Inferior parietal cortex (tissue), 1 donor: ENCODE results near the gene ZNF354B.
"Not testable (repeated sequence)": the region's sequence is repeated elsewhere in the genome, so short reads cannot be mapped to it uniquely, and the experiment has no call there.

ENCODE experiments used
- DNase-seq: peaks from one replicate; pipeline ENCODE4 v3.0.0-alpha.2; 2016; ENCODE audit errors: extremely low spot score

ZNF354B gene

DNA sequence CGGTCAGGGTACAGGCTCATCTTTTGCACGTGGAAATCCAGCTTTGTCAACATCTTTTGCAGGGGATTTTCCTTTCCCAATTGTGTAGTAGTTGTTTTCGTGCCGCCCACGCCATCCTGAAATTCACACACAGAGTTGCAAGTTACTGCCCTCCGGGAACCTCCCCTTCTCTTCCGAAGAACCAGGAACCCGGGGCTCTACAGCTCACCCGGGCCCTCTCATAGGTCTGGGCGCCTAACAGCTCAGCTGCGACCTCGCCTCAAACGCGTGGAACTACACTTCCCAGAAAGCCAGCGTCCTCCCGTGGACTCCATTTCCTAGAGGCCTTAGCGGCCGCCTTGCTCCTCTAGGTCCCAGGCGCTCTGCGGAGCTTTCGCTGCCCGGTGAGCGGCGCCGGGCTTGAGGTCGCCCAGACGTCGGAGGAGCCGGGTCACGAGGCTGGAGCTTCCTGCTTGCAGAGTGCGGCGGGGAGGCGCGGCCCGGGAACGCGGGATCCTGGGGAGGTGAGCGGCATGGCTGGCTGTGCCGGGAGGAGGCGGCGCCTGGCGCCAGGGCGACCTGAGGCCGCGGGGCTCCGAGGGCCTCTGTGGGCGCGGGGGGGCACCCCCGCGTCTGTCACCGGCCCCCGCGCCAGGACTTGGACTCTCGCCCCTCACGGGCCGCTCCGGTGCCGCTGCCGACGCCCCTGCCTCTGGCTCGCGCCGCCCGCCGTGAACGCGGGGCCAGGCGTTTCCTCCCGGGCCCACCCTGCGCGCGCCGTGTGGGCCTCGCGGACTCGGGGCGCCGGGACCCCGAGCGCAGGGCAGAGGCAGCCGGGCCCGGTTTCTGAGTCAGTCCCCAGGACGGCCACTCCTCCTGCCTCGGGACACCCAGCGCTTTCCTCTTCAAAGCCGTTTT, at the start of gene ZNF354B:
Gene ZNF354B, plus strand, starts transcription at position 329 of the 897 bp plus-strand sequence. CDS start 1,095 bp downstream, outside the sequence.
- DNase-seq, result peak; percentile 95

DNA sequence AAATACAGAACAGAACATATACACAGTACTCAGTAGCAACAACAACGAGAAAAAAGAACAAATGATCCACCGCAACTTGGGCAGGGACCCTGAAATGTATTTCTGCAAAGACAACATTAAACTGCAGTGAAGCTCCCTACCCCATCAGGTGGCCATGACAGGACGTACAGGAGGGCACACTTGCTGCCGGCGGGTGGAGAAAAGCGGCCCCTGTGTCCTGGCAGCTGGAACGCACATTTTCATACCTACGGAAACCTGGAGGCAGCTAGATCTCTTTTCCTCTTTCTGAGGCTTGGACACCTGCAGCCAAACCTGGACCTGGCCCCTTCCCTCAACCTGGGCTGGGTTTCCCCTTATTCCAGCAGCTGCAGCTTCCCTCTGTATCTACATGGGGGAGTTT, 42.2 kb upstream of the ZNF354B start:
- no peak for DNase-seq

DNA sequence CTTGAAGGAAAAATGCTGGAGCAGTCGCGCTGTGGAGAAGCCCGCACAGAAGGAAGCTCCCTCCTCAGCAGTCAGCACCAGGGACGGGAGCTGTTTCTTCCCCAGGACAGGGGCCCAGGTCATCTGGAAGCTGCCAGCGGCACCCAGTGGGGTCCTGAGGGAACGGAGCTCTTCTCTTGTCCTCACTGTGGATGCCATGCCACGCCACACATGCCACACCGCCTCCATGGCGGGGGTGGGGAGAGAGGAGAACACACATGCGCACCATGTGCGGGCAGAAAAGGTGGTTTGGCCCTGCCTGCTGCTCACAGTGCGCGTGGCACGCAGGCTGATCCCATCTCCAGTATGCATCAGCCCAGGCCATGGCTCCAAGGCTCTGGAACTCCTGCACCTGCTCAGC, 41.7 kb upstream of the ZNF354B start:
- no peak for DNase-seq

DNA sequence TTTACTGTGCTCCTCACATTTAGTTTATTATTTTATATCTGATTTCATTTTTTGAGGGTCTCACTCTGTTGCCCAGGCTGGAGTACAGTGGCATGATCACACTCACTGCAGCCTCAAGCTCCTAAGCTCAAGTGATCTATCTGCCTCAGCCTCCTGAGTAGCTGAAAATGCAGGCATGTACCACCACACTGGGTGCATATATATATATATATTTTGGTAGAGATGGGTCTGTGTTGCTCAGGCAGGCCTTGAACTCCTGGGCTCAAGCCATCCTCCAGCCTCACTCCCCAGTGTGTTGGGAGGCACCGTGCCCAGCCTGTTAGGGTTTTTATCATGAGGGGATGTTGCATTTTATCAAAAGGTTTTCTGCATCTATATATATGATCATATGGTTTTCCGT, 39.8 kb upstream of the ZNF354B start:
- DNase-seq, result no peak

DNA sequence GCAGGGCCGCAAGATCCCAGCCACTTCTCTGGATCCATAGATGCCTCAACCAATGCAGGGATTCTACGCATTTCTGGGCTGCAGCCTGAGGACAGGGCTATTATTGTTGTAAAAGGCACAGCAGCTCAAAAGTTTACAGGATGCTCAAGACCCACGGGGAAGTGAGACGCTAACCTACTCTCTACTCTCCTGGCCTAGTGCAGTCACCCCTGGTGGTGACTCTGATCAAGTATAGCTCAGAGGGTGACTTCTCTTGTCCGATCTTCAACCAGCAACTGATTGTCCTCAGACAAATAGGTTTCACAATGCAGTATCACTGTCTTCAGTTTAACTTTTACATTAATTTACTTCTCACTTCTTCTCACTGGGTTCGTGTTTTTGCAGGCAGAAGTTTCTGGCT, 34.3 kb upstream of the ZNF354B start:
- no peak for DNase-seq

DNA sequence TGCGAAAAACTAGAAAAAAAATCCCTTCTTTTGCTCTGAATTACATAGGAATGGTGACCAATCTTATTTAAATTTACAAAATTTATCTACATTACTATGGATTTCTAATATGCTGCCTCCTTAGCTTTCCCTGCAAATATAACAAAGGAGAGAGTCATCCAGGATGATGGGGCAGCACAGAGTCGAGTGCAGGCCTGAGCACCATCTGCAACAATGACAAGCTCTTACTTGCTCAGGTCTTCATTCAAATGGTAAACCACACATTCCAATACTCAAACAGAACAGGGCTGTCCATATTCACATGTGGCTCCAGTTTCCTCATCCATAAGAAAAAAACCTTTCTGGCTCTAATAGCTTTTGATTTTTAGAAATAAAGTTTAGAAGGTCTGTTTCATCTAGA, 33.5 kb upstream of the ZNF354B start:
- DNase-seq, result no peak

DNA sequence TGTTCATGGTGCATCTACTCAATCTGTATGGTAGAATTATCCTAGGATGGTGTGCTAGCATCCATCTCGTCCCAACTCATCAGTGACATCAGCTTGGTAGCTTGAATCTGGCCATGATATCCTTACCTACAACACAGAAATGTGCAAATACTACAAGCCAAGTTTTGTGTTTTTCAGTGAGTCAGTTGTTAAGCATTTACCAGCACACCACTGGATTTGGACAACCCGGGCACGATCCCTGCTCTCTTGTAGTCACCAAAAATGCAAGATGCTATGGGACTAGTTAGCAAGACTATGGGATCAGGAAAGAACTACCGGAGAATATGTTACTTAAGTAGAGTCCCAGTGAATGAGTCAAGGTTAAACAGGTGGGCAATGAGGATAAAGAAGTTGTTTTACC, 32.1 kb upstream of the ZNF354B start:
- no peak for DNase-seq

DNA sequence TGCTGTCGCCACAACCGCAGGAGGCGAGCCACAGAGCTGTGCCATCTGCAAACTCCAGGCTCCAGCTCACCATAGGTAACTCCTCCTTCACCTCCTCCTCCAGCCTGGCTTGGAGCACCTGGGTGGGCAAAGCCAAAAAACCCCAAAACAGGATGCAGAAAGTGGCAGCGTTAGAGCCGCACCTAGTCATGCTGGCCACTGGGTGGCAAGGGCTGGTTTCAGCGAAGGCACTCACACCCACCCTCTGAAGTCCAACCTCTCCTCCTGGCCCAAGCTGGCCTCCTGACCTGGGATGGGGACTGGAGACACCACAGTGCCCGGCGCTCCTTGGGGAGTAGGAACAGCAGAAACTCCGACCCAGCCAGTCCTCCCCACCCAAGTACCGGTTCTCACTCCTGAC, 28.7 kb upstream of the ZNF354B start:
- no peak for DNase-seq

DNA sequence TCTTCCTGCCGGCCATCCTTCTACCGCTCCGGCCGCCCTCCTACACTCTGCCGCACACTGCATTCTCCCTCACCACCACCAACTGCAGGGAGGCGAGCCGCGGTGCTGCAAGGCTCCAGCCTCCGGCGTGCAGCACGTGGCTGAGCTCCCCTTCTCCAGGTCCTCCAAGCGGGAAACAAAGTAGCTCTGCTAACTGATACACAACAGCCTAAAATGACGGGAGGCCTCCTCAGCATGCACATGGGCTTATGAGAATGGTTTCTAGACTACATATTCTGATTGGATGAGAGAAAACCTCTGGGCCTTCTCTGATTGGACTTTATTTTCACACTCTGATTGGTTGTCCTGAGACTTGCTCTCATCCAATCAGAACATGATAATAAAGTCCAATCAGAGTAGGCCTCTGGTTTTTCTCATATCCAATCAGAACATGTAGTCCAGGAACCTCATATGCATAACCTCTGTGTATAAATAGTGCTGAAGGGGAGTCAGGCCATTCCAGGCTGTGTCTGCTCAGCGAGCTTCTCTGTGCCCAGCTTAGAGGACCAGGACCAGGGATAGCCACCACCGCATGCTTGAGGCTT, 27.0 kb upstream of the ZNF354B start:
- no peak for DNase-seq

DNA sequence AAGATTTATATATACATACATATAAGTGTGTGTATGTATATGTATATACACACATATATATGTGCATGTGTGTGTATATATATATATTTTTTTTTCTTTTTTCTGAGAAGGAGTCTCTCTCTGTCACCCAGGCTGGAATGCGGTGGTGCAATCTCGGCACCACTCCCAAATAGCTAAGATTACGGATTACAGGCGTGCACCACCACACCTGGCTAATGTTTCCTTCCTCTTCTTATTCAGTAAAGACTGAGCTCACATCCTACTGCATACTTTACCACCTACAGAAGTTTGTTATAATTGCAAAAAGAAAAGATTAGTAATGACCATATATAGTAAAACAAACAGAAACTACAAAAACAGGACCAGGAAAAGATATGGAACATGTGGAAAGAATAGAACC, 23.1 kb upstream of the ZNF354B start:
- DNase-seq, result no peak

DNA sequence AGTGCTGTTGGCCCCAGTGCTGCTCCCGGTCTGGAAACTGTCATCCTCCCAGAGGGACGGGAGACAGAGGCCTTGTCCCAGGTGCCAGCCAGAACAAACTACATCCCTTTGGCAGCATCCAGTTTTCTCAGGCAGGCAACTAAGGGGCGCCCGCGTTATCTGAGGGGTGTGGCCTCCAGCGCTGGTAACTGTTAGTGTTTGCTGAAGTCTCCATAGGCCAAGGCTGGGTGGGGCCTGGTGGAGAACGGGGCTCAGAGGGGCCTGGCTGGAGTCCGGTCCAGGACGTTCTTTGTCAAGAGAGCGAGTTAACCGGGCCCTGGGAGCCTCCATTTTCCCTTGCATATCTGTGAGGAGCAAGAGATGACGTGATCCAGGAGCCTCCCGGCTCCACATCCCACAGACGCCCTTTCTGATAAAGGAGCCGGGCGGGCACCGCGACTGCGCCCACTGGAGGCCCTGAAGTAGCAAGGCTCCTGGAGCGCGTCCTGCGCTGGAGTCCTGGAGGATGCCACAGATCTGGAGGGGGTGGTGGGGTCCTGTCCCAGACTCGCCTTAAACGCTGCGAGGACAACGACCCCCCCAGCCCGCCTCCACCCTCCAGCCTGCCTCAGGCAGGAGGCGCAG, 20.9 kb upstream of the ZNF354B start:
- DNase-seq, result not testable (repeated sequence)

DNA sequence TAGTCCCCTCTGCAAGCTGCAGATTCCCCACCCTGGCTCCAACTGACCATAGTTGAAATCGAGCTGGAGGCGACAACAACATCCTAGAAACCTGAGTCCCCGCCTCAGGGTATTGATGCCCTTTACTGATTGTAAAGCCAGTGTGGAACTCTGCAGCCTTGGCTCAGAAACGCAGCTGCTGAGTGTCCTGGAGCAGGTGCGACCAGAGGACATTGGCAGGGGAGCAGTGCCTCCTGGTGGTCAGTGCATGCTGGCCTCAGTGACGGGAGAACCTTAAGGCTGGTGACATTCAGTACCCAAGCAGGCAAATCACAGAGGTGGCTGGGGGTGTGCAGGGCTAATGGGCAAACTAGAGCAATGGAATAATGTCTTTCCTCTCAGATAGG, 20.4 kb upstream of the ZNF354B start:
- peak; percentile 48 for DNase-seq

DNA sequence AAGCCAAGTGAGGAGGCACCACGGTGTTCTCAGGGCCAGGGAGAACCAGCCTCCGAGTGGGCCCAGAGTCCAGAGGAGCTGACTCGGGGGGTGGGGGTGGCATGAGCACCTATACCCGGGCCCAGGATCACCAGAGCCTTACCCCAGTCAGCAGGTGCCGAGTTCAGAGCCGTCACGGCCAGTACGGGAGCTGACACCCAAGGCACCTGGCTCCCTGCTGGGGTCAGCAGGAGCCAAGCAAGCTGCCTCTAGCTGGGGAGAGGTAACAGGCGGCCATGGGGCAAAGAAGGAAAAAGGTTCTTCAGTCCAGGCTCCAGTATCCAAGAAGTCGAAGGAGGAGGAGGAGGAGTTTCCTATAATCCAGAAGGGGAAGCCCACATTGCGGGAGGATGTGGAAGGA, 19.4 kb upstream of the ZNF354B start:
- not testable (repeated sequence) for DNase-seq

DNA sequence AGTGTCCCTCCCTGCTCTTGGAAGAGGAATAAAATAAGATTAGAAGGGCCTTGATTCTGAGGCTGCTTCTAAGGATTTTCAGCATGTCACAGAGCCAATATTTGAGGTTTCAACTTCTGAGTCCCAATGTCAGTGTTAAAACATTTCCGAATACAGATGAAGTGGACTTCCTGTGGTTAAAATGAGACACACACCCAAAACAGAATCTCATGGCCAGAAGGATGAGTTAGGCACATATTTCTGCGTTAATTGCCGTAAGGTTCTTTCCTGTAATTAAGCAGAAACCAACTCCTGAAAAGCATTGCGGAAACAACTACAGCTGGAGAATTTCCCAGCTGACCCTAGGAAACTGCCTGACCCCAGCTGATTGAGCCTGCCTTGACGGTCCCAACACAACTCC, 10.4 kb upstream of the ZNF354B start:
- DNase-seq, result no peak

DNA sequence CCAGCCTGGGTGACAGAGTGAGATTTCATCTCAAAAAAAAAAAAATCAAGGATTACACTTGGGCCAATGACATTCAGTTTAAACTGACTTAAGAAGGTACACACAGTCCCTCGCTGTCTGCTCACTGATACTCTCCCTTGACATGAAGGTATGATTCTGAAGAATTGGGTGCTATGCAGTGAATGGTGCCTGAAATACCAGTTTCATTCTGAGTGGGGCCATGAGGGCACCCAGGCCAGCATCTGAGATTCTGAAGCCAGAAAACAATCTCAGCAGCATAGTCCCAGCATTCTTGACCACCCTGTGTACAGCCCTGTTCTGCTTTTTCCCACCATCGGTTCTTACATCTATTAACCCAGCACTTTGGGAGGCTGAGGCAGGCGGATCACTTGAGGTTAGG, 7.8 kb upstream of the ZNF354B start:
- DNase-seq, result no peak

DNA sequence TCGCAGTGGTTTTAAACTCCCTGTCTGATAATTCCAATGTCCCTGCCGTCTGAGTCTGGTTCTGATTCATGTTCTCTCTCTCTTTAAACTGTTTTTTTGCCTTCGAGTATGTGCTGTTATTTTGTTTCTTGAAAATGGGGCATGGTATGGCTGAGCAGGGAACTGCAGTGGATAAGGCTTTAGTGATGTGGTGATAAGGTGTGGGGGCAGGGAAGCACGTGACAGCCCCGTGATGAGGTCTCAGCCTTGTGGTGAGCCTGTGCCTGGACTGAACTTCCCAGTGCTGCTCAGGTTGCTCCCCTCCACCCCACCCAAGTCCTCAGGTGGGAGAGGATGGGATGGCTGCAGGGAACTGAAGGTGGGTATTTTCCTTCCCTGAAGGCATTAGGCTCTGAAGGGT, 5.5 kb upstream of the ZNF354B start:
- no peak for DNase-seq

DNA sequence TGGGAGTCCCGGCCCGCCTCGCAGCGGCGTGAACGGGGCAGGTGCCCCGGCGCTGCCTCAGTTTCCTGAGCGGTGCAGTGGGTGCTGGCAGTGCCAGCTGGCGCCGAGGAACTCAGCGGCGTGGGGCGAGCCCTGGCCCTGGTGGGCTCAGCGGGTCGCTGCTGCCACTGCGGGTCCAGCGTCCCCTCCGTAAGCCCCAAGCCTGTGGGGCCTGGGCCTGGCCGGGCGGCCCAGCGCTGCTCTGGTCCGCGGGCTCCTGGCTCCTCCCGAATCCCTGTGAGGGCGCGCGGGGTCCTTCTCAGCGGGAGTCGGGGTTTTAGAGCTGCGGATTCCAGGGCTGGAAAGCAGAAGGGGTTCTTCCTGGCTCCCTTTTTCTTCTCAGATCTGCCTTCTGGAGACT, 862 bp downstream of the ZNF354B start:
- DNase-seq, result not testable (repeated sequence)

DNA sequence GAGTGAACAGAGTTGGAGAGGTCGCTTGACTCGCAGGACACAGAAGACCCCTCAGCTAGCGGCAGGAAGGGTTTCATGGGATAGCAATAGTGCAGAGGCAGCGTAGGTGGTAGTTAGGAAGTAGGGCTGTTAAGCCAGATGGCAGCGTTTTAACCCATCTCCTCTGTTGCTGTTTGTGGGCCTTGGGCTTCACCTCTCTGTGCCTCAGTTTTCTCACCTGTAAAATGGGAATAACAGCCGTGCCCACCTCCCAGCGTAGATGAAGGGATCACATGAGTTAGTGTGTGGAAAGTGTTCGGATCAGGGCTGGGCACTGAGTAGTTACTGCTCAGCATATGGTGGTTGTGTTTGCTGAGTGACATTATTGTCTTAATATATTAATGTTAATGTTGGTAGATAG, 1.9 kb downstream of the ZNF354B start:
- DNase-seq, result no peak

DNA sequence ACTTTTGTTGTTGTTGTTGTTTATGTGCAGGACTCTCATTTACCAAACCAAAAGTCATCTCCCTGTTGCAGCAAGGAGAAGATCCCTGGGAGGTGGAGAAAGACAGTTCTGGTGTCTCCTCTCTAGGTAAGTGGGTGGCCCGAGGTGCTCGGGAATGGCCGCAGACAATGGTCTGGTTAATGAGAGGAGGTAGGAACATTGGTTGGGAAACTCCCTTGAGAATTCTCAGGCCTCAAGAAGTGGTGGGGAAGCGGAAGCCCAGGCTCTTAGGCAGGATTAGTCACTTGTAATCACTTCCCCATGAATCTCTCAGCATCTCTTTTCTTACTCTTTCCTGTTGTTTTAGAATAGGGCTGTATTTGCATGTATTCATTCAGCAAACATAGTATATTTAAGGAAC, 7.2 kb downstream of the ZNF354B start:
- no peak for DNase-seq

DNA sequence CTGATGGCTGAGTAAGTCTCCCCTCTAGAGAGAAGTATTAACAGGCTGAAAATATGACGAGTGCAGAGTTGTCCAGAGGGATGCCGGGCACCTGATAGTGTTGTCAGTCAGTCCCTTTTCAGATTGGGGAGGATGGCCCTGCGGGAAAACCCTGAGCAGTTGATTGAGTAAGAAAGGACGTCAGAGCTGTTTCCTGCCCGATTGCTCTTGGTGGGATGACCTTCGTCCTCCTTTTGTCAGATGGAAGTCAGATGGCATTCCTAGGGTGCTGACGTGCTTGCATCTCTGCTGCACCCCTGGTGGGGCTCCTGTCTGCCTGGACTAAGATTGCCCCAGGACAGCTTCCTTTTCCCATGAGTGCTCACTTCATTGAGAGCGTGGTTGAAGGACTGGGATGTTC, 9.8 kb downstream of the ZNF354B start:
- no peak for DNase-seq

DNA sequence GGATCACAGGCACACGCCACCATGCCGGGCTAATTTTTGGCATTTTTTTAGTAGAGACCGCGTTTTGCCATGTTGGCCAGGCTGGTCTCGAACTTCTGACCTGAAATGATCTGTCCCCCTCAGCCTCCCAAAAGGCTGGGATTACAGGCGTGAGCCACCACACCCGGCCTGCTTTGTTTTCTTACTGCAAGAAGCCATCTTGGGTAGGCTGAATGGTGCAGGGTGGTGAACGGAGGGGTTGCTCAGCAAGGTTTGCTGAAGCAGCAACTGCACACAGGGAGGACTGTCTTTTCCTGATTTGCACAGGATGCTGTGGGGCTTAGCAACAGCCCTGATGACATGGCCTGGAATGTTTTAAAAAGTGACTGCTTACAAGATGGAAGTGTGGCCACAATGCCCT, 10.7 kb downstream of the ZNF354B start:
- no peak for DNase-seq

DNA sequence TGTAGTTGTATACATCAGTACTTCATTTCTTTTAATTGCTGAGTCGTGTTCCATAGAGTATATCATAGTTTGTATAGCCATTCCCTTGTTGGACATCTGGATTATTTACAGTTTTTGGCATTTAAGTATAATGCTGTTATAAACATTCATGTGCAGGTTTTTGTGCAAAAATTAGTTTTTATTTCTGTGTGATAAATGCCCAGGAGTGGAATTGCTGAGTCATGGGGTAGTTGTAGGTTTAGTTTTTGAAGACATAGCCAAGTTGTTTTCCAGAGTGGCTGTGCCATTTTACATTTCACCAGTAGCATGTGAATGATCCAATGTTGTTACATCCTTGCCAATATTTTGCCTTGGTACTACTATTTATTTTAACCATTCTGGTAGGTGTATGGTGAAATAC, 12.5 kb downstream of the ZNF354B start:
- DNase-seq, result no peak

DNA sequence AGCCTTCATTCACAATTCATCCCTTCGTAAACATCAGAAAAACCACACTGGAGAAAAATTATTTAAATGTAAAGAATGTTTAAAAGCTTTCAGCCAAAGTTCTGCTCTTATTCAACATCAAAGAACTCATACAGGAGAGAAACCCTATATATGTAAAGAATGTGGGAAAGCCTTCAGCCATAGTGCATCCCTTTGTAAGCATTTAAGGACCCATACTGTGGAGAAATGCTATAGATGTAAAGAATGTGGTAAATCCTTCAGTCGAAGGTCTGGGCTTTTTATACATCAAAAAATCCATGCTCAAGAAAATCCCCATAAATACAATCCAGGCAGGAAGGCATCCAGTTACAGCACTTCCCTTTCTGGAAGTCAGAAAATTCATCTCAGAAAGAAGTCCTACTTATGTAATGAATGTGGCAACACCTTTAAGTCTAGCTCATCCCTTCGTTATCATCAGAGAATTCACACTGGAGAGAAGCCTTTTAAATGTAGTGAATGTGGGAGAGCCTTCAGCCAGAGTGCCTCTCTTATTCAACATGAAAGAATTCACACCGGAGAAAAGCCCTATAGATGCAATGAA, 23.5 kb downstream of the ZNF354B start:
- not testable (repeated sequence) for DNase-seq
